Esophagus muscularis mucosa (tissue), 4 donors: ENCODE data around the gene FHL2.

Experiments
- CTCF ChIP-seq, 3 experiments: fragments of 200-600 bp in 2 of 3; fragments of 450-650 bp in 1 of 3; sonication (generic) in 2 of 3; IDR thresholded peaks; one replicate each; pipeline ENCODE4 v1.5.1; 2017 to 2019; ENCODE audit warnings: antibody characterized with exemption in 3 of 3, mild to moderate bottlenecking in 2 of 3, moderate library complexity in 1 of 3
- EP300 ChIP-seq: sonication (generic); formaldehyde crosslinking; IDR thresholded peaks from one replicate; pipeline ENCODE4 v1.6.1; 2017; ENCODE audit warnings: antibody characterized with exemption
- POLR2AphosphoS5 ChIP-seq, 2 donors: sonication (generic); formaldehyde crosslinking; IDR thresholded peaks; one replicate each; pipeline ENCODE4 v1.6.1; 2017; ENCODE audit warnings: antibody characterized with exemption in 2 of 2

- TF ChIP-seq CTCF (IDR thresholded peaks at IDR 0.05) (no peak), POLR2AphosphoS5 (IDR thresholded peaks at IDR 0.05) (no peak), EP300 (no peak)
Observed at GRCh38 chr2:105422801-105423200, 23.9 kb upstream of the FHL2 start.
